A549 (cell line): ENCODE data around the gene MFNG. TPM values are rescaled to one million over a fixed set of nuclear protein-coding genes. Genes with fewer than 3 reads are reported as not detected.
A peak's percentile ranks its signal among the peaks of the same experiment; 100 is the strongest.

ENCODE experiments used
- ATAC-seq, 2 experiments: fragments of 200-7000 bp in 1 of 2; fragments of >200 bp in 1 of 2; cut with Nextera tagmentation in 1 of 2; cut with Tn5 transposase in 1 of 2; 3 replicates each; pipeline versions ENCODE4 v1.8.0 to v1.9.1; 2018 to 2020; ENCODE audit warnings: mild to moderate bottlenecking in 1 of 2, moderate library complexity in 1 of 2
- CTCF ChIA-PET: fragments of 300-600 bp; sonication (Branson Sonifier 250); formaldehyde crosslinking; extraction: SDS; loops from one replicate; lab custom pipeline; 2021; ENCODE audit warnings: antibody characterized with exemption, inconsistent platforms; lab: Yijun Ruan, JAX
- POLR2A ChIA-PET: fragments of 350-600 bp; formaldehyde crosslinking; extraction: SDS; loops from one replicate; lab custom pipeline; 2021; ENCODE audit warnings: antibody characterized with exemption, inconsistent platforms; lab: Yijun Ruan, JAX
- DNase-seq, 2 experiments: peaks; one replicate each; pipeline versions ENCODE4 v3.0.0 to v3.0.0-alpha.2; 2011 to 2016; ENCODE audit warnings: low read depth in 1 of 2, low spot score in 1 of 2
- FAIRE-seq: peaks from 2 replicates; lab custom pipeline; 2011; peaks lifted over from hg19 to GRCh38; lab: Jason Lieb, UNC
- H3K27ac ChIP-seq, 2 experiments: fragments of >200 bp; sonication (Bioruptor Twin); formaldehyde crosslinking; 3 replicates each; pipeline ENCODE4 v1.5.1; 2016 to 2017
- H3K4me1 ChIP-seq: fragments of >200 bp; sonication (Bioruptor Twin); formaldehyde crosslinking; 3 replicates; pipeline ENCODE4 v1.6.1; 2016
- H3K4me2 ChIP-seq: fragments of >200 bp; sonication (Bioruptor Twin); formaldehyde crosslinking; 3 replicates; pipeline ENCODE4 v1.6.1; 2016
- H3K4me3 ChIP-seq: fragments of >200 bp; sonication (Bioruptor Twin); formaldehyde crosslinking; 3 replicates; pipeline ENCODE4 v1.5.1; 2016
- H3K9me3 ChIP-seq: fragments of >200 bp; sonication (Bioruptor Twin); formaldehyde crosslinking; 3 replicates; pipeline ENCODE4 v1.6.1; 2016
- ATOH8 ChIP-seq: fragments of 250-450 bp; sonication (Bioruptor Pico); IDR thresholded peaks from 2 replicates; pipeline ENCODE4 v1.5.0; 2020; ENCODE audit warnings: low read depth, mild to moderate bottlenecking, moderate library complexity
- BHLHE40 ChIP-seq: IDR thresholded peaks from 2 replicates; pipeline ENCODE4 v1.6.1; 2012; ENCODE audit warnings: low read depth, low read length, inconsistent platforms
- CBX8 ChIP-seq: fragments of 200-600 bp; sonication (generic); IDR thresholded peaks from 2 replicates; pipeline ENCODE4 v1.6.1; 2016
- CEBPB ChIP-seq, 2 experiments: fragments of >200 bp in 1 of 2; sonication (Bioruptor Twin) in 1 of 2; formaldehyde crosslinking in 1 of 2; IDR thresholded peaks; 2 replicates each; pipeline ENCODE4 v1.6.1; 2012 to 2016
- CHD2 ChIP-seq: fragments of 150-350 bp; IDR thresholded peaks from 2 replicates; pipeline ENCODE4 v1.6.1; 2014; ENCODE audit warnings: low read length; ENCODE audit not compliant: partially characterized antibody
- CHD4 ChIP-seq: fragments of 200-600 bp; sonication (generic); IDR thresholded peaks from 2 replicates; pipeline ENCODE4 v1.6.1; 2016; ENCODE audit warnings: antibody characterized with exemption, mild to moderate bottlenecking, borderline replicate concordance
- CTCF ChIP-seq: fragments of >200 bp; sonication (Bioruptor Twin); formaldehyde crosslinking; IDR thresholded peaks from 3 replicates; pipeline ENCODE4 v1.5.1; 2016
- E2F6 ChIP-seq: IDR thresholded peaks from 2 replicates; pipeline ENCODE4 v1.6.1; 2012; ENCODE audit warnings: low read depth, borderline replicate concordance
- EHF ChIP-seq: fragments of 250-450 bp; sonication (Bioruptor Pico); IDR thresholded peaks from 2 replicates; pipeline ENCODE4 v1.5.0; 2020; ENCODE audit warnings: mild to moderate bottlenecking
- EHMT2 ChIP-seq: fragments of 200-600 bp; sonication (generic); IDR thresholded peaks from 2 replicates; pipeline ENCODE4 v1.6.1; 2016; ENCODE audit warnings: antibody characterized with exemption, low read depth, mild to moderate bottlenecking, moderate library complexity
- FOSB ChIP-seq: fragments of 250-450 bp; sonication (Bioruptor Pico); IDR thresholded peaks from 2 replicates; pipeline ENCODE4 v1.5.0; 2020; ENCODE audit warnings: mild to moderate bottlenecking, moderate library complexity
- HOXB13 ChIP-seq: fragments of 250-450 bp; sonication (Bioruptor Pico); IDR thresholded peaks from 2 replicates; pipeline ENCODE4 v1.5.0; 2020; ENCODE audit warnings: low read depth, mild to moderate bottlenecking, moderate library complexity
- HOXB5 ChIP-seq: fragments of 250-450 bp; sonication (Bioruptor Pico); IDR thresholded peaks from 2 replicates; pipeline ENCODE4 v1.5.0; 2020; ENCODE audit warnings: mild to moderate bottlenecking, moderate library complexity
- MAZ ChIP-seq: fragments of 150-350 bp; IDR thresholded peaks from 2 replicates; pipeline ENCODE4 v1.6.1; 2014; ENCODE audit warnings: antibody characterized with exemption, low read depth, low read length, borderline replicate concordance
- NFE2L2 ChIP-seq: fragments of 150-350 bp; conservative IDR thresholded peaks from 2 replicates; pipeline ENCODE4 v1.6.1; 2014; ENCODE audit warnings: low read length
- PHF8 ChIP-seq: fragments of 200-600 bp; sonication (generic); IDR thresholded peaks from 2 replicates; pipeline ENCODE4 v1.6.1; 2016; ENCODE audit warnings: low read depth, mild to moderate bottlenecking, antibody characterized with exemption, moderate library complexity, borderline replicate concordance
- RCOR1 ChIP-seq: fragments of 150-350 bp; IDR thresholded peaks from 2 replicates; pipeline ENCODE4 v1.6.1; 2014; ENCODE audit warnings: antibody characterized with exemption, low read length, low read depth
- RFX5 ChIP-seq: fragments of 450-650 bp; IDR thresholded peaks from 2 replicates; pipeline ENCODE4 v1.7.1; 2014; ENCODE audit warnings: antibody characterized with exemption, mild to moderate bottlenecking, moderate library complexity
- SMC3 ChIP-seq: fragments of >200 bp; sonication (Bioruptor Twin); formaldehyde crosslinking; IDR thresholded peaks from 3 replicates; pipeline ENCODE4 v1.6.1; 2018; ENCODE audit warnings: inconsistent platforms
- TFCP2L1 ChIP-seq: fragments of 250-450 bp; sonication (Bioruptor Pico); IDR thresholded peaks from 2 replicates; pipeline ENCODE4 v1.5.0; 2021; ENCODE audit warnings: mild to moderate bottlenecking
- TP53 ChIP-seq: fragments of 250-450 bp; sonication (Bioruptor Pico); IDR thresholded peaks from 2 replicates; pipeline ENCODE4 v1.5.0; 2021; ENCODE audit warnings: mild to moderate bottlenecking, moderate library complexity
- ZFP36 ChIP-seq: fragments of 450-650 bp; IDR thresholded peaks from 2 replicates; pipeline ENCODE4 v1.6.1; 2014; ENCODE audit warnings: borderline replicate concordance; ENCODE audit not compliant: partially characterized antibody
- WGBS: methylation state at CpG from one replicate; pipeline ENCODE4 v1.1.6; 2017; ENCODE audit errors: missing lambda C conversion rate; 5-methylcytosine and 5-hydroxymethylcytosine counted together
- polyA plus RNA-seq, 4 experiments: library from polyadenylated mRNA; depleted of rRNA in 3 of 4; stranded (reverse); fragments of >200 nt; fragmentation: RNase III in 1 of 4; extraction: RNeasy Plus Mini Kit Qiagen cat#74134 plus additional on column Dnase treatment in 1 of 4; gene quantifications; 2 replicates in 3 of 4; 3 replicates in 1 of 4; pipeline ENCODE4 v1.2.3, GENCODE V29; 2011 to 2017

The MFNG gene
- polyA plus RNA-seq, 2 of the 4 experiments (the other 2 are of a cell fraction): 1.2 to 1.8 TPM

GRCh38 chr22:37487571-37487970 lies 1.4 kb upstream of the MFNG start (continued):
- TF ChIP-seq FOSB (CRISPR knock-in tag) (no peak), EHF (CRISPR knock-in tag) (no peak)
- TF ChIP-seq, all 56 proteins: peak for 0

GRCh38 chr22:37487129-37487528 lies 945 bp upstream of the MFNG start:
- 83% methylated on average over 10 of the region's 10 CpGs for WGBS
- H3K27ac ChIP-seq: 0 out of 6 replicates have a peak overlapping the region, but pooled peaks of 1 of the 2 experiments have one; percentile 67
- no peak for DNase-seq
- no peak overlapping the region for H3K4me2 ChIP-seq
- no peak for TF ChIP-seq MAZ
- TF ChIP-seq E2F6: no peak
- no peak for TF ChIP-seq TFCP2L1 (CRISPR knock-in tag)
- TF ChIP-seq RCOR1: no peak
- TF ChIP-seq SMC3: no peak
- no peak for TF ChIP-seq EHMT2
- no peak for TF ChIP-seq BHLHE40
- no peak for TF ChIP-seq CEBPB (IDR thresholded peaks at IDR 0.05)
- TF ChIP-seq NFE2L2: no peak
- no peak for TF ChIP-seq HOXB13
- no peak for TF ChIP-seq PHF8
- no peak for TF ChIP-seq CHD2
- TF ChIP-seq CTCF: no peak
- no peak for TF ChIP-seq ATOH8 (CRISPR knock-in tag)
- TF ChIP-seq ZFP36: no peak
- TF ChIP-seq, all 56 proteins: peak for 0
- Histone ChIP-seq H3K4me3 (no peak overlapping the region), H3K4me1 (peaks cover 26% of the 10 kb centered on the region), H3K9me3 (no peaks in the 10 kb centered on the region)
- ATAC-seq (no peak), FAIRE-seq (no peak)
- ChIA-PET CTCF (interaction anchor here (1.1 to 2.9 kb wide), 6 partner anchors 10 to 80 kb away, joined by 3 to 13 read pairs (median 4); no protein-coding TSS in a partner anchor), POLR2A (no interaction called here)

- POLR2A ChIA-PET: no interaction called here
- Histone ChIP-seq H3K4me1 (peaks cover 18% of the 10 kb centered on the region), H3K27ac (peak overlapping the region in 1 of 2 experiments; percentile 67; a peak in 2 of 6 replicates), H3K9me3 (no peaks in the 10 kb centered on the region), H3K4me3 (no peak overlapping the region), H3K4me2 (peak overlapping the region; percentile 66; the same call in 2 of the 3 replicates)
- TF ChIP-seq RFX5: no peak
- no peak for TF ChIP-seq RCOR1
- no peak for TF ChIP-seq ATOH8 (CRISPR knock-in tag)
- no peak for TF ChIP-seq HOXB5
- TF ChIP-seq E2F6: no peak
- no peak for TF ChIP-seq CBX8
- TF ChIP-seq TP53: no peak
- no peak for TF ChIP-seq CHD4
- DNase-seq (no peak), ATAC-seq (no peak), FAIRE-seq (no peak)
- 97% methylated on average over 21 of the region's 26 CpGs for WGBS
- CTCF ChIA-PET: interaction anchor here (1.0 to 2.9 kb wide), 10 partner anchors 13 to 226 kb away, joined by 3 to 13 read pairs (median 4); no protein-coding TSS in a partner anchor
Measured at GRCh38 chr22:37485395-37486223, 575 bp downstream of the MFNG start.
